OCI-LY1 (cell line): ENCODE data around the gene CSRP1.

ENCODE experiments used
- H2AFZ ChIP-seq: fragments of 200-600 bp; sonication (generic), shearing (Covaris generic); 2 replicates; pipeline ENCODE4 v1.6.0; 2014; ENCODE audit warnings: antibody characterized with exemption, mild to moderate bottlenecking, low read length
- H3F3A ChIP-seq: fragments of 200-600 bp; sonication (generic), shearing (Covaris generic); 2 replicates; pipeline ENCODE4 v1.6.0; 2014; ENCODE audit warnings: mild to moderate bottlenecking, antibody characterized with exemption, low read length, moderate library complexity; ENCODE audit not compliant: insufficient read depth
- H3K27ac ChIP-seq: fragments of 200-600 bp; sonication (generic); 2 replicates; pipeline ENCODE4 v1.5.1; 2014; ENCODE audit warnings: low read length, mixed run types, mild to moderate bottlenecking, low read depth; ENCODE audit not compliant: poor library complexity, severe bottlenecking
- H3K27me3 ChIP-seq: fragments of 200-600 bp; sonication (generic); 2 replicates; pipeline ENCODE4 v1.6.0; 2014; ENCODE audit warnings: antibody characterized with exemption, mild to moderate bottlenecking, low read length, moderate library complexity; ENCODE audit not compliant: insufficient read depth
- H3K36me3 ChIP-seq: fragments of 200-600 bp; sonication (generic); 2 replicates; pipeline ENCODE4 v1.6.1; 2014; ENCODE audit warnings: mild to moderate bottlenecking, antibody characterized with exemption, low read length, moderate library complexity, mixed read lengths; ENCODE audit not compliant: insufficient read depth
- H3K4me1 ChIP-seq: fragments of 200-600 bp; sonication (generic); 2 replicates; pipeline ENCODE4 v1.5.1; 2014; ENCODE audit warnings: mild to moderate bottlenecking, low read length, moderate library complexity; ENCODE audit not compliant: insufficient read depth, severe bottlenecking
- H3K4me2 ChIP-seq: fragments of 200-600 bp; sonication (generic), shearing (Covaris generic); 2 replicates; pipeline ENCODE4 v1.6.1; 2014; ENCODE audit warnings: low read length
- H3K4me3 ChIP-seq: fragments of 200-600 bp; sonication (generic); 2 replicates; pipeline ENCODE4 v1.5.1; 2014; ENCODE audit warnings: low read length, low read depth, mild to moderate bottlenecking, mixed read lengths; ENCODE audit not compliant: poor library complexity, severe bottlenecking
- H3K79me2 ChIP-seq: fragments of 200-600 bp; shearing (Covaris generic); 2 replicates; pipeline ENCODE4 v1.6.1; 2016; ENCODE audit warnings: mixed run types, low read length, mixed read lengths; ENCODE audit not compliant: insufficient read depth
- H3K9ac ChIP-seq: fragments of 200-600 bp; sonication (generic), shearing (Covaris generic); 2 replicates; pipeline ENCODE4 v1.6.1; 2014; ENCODE audit warnings: mild to moderate bottlenecking, low read length, mixed read lengths
- H3K9me2 ChIP-seq: fragments of 200-600 bp; sonication (generic), shearing (Covaris generic); 2 replicates; pipeline ENCODE4 v1.6.1; 2014; ENCODE audit warnings: low read depth, mild to moderate bottlenecking, low read length, mixed read lengths
- H3K9me3 ChIP-seq: fragments of 200-600 bp; shearing (Covaris generic); 2 replicates; pipeline ENCODE4 v1.6.1; 2014; ENCODE audit warnings: low read length, mixed read lengths
- H4K20me1 ChIP-seq: fragments of 200-600 bp; sonication (generic), shearing (Covaris generic); 2 replicates; pipeline ENCODE4 v1.6.0; 2016; ENCODE audit warnings: mild to moderate bottlenecking, low read length; ENCODE audit not compliant: insufficient read depth
- CTCF ChIP-seq: fragments of 200-600 bp; sonication (generic), shearing (Covaris generic); IDR thresholded peaks from 2 replicates; pipeline ENCODE4 v1.5.1; 2017; ENCODE audit warnings: mild to moderate bottlenecking, antibody characterized with exemption, low read length, moderate library complexity, mixed read lengths
- EZH2 ChIP-seq: fragments of 200-600 bp; sonication (generic), shearing (Covaris generic); IDR thresholded peaks from 2 replicates; pipeline ENCODE4 v1.8.0; 2017; ENCODE audit warnings: borderline replicate concordance, mixed run types, mild to moderate bottlenecking, antibody characterized with exemption, low read length, moderate library complexity, mixed read lengths

Gene CSRP1

GRCh38 chr1:201516511-201517127 is 9.7 kb upstream of the CSRP1 start:
- no peak for TF ChIP-seq CTCF
- TF ChIP-seq EZH2 = no peak
- Histone ChIP-seq H3K4me2 (no peak overlapping the region), H3K9ac (no peak overlapping the region), H3K79me2 (no peaks in the 10 kb centered on the region), H3K36me3 (no peaks in the 10 kb centered on the region), H3K4me1 (peaks cover 12% of the 10 kb centered on the region), H3K9me3 (no peaks in the 10 kb centered on the region), H3F3A (no peaks in the 10 kb centered on the region), H4K20me1 (no peaks in the 10 kb centered on the region), H3K9me2 (no peaks in the 10 kb centered on the region), H2AFZ (no peak overlapping the region), H3K4me3 (no peak overlapping the region), H3K27ac (no peak overlapping the region), H3K27me3 (no peaks in the 10 kb centered on the region)

DNA sequence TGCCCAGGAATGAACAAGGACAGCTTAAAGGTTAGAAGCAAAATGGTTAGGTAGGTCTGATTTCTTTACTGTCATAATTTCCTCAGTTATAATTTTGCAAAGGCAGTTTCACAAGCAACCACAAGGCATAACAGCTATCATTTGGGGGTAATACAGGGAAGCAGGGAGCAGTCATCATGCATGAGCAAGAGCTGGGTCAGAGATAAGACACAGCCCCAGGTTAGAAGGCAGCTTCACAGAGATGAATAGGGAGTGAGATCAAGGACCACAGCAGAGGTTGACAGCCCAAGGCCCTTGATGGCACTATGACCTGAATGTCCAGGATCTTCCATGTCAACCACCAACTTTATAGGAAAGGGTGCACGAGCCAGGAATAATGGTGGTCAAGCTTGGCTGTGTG is 9.0 kb upstream of the CSRP1 start:
- Histone ChIP-seq H3K9ac (no peak overlapping the region), H3K27ac (no peak overlapping the region), H3K79me2 (no peaks in the 10 kb centered on the region), H3K36me3 (no peaks in the 10 kb centered on the region), H3K9me2 (no peaks in the 10 kb centered on the region), H3K27me3 (no peaks in the 10 kb centered on the region), H3K4me2 (no peak overlapping the region), H3K4me1 (peaks cover 20% of the 10 kb centered on the region), H3K9me3 (no peaks in the 10 kb centered on the region), H2AFZ (no peak overlapping the region), H3F3A (no peaks in the 10 kb centered on the region), H4K20me1 (no peaks in the 10 kb centered on the region), H3K4me3 (no peak overlapping the region)
- TF ChIP-seq EZH2 (no peak), CTCF (no peak)

DNA sequence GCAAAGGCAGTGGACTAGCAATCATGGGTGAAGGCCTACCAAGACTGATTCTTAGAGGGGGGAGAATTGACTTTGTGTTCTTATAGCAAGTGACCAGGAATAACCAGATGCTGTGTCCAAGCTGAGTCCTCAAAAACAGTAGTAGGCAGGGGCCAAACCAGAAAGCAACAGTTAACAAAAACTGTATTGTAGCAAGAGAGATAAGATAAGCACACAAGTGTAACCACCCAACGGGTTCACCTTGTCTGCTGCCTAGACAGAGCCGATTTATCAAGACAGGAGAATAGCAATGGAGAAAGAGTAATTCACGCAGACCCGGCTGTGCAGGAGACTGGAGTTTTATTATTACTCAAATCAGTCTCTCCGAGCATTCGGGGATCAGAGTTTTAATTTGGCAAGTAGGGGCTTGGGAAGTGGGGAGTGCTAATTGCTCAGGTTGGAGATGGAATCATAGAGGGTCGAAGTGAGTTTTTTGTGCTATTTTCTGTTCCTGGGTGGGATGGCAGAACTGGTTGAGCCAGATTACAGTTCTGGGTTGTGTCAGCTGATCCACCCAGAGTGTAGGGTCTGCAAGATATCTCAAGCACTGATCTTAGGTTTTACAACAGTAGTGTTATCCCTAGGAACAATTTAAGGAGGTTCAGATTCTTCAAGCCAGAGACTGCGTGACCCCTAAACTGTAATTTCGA is 8.3 kb upstream of the CSRP1 start:
- Histone ChIP-seq H4K20me1 (no peaks in the 10 kb centered on the region), H3K9ac (no peak overlapping the region), H3F3A (no peaks in the 10 kb centered on the region), H3K27me3 (no peaks in the 10 kb centered on the region), H3K36me3 (no peaks in the 10 kb centered on the region), H3K9me2 (no peaks in the 10 kb centered on the region), H3K79me2 (no peaks in the 10 kb centered on the region), H3K4me3 (no peak overlapping the region), H3K27ac (no peak overlapping the region), H3K9me3 (no peaks in the 10 kb centered on the region), H3K4me2 (no peak overlapping the region), H3K4me1 (peaks cover 26% of the 10 kb centered on the region), H2AFZ (no peak overlapping the region)
- TF ChIP-seq CTCF (no peak), EZH2 (no peak)
